OCI-LY7 (cell line): ENCODE results near the gene ANTKMT.

Experiments used
- EZH2phosphoT487 ChIP-seq: fragments of 200-600 bp; sonication (generic); IDR thresholded peaks from 2 replicates; pipeline ENCODE4 v1.6.1; 2018; ENCODE audit warnings: low read depth, borderline replicate concordance, mild to moderate bottlenecking, mixed run types, antibody characterized with exemption, low read length, moderate library complexity, mixed read lengths
- TF ChIP-seq, protein P1 (sequence below): fragments of 200-600 bp; sonication (generic); conservative IDR thresholded peaks from 2 replicates; pipeline ENCODE4 v1.5.1; 2014; ENCODE audit warnings: mild to moderate bottlenecking, antibody characterized with exemption, low read length, moderate library complexity, mixed read lengths

DNA sequence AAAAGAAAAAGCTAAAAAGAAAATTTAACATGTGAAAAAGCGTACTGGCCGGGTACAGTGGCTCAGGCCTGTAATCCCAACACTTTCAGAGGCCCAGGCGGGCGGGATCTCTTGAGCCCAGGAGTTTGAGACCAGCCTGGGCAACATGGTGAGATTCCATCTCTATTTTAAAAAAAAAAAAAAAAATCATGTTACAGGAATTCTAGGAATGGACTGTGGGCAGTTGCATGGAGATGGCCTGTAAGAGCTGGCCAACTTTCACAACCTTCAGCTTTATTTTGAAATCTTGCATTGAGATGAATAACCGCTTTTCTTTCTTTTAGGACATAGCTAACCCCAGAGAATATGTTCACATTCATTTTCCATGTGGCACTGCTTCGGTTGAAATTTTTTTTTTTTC lies 28.1 kb downstream of the ANTKMT start:
- TF ChIP-seq, protein P1, sequence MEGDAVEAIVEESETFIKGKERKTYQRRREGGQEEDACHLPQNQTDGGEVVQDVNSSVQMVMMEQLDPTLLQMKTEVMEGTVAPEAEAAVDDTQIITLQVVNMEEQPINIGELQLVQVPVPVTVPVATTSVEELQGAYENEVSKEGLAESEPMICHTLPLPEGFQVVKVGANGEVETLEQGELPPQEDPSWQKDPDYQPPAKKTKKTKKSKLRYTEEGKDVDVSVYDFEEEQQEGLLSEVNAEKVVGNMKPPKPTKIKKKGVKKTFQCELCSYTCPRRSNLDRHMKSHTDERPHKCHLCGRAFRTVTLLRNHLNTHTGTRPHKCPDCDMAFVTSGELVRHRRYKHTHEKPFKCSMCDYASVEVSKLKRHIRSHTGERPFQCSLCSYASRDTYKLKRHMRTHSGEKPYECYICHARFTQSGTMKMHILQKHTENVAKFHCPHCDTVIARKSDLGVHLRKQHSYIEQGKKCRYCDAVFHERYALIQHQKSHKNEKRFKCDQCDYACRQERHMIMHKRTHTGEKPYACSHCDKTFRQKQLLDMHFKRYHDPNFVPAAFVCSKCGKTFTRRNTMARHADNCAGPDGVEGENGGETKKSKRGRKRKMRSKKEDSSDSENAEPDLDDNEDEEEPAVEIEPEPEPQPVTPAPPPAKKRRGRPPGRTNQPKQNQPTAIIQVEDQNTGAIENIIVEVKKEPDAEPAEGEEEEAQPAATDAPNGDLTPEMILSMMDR: no peak
- TF ChIP-seq EZH2phosphoT487: no peak
